HepG2 (cell line): ENCODE data around the gene CCDC106. TPM values are rescaled to one million over a fixed set of nuclear protein-coding genes. Genes with fewer than 3 reads are reported as not detected.

Experiments
- CREB1 ChIP-seq, 2 experiments: fragments of 450-650 bp in 1 of 2; IDR thresholded peaks; 2 replicates each; pipeline ENCODE4 v1.6.1; 2016 to 2017; ENCODE audit warnings: control low read depth in 1 of 2, mild to moderate bottlenecking in 1 of 2, missing compliant biosample characterization in 1 of 2, missing genetic modification characterization in 1 of 2
- FOXA1 ChIP-seq, 2 experiments: fragments of 450-650 bp in 1 of 2; sonication (generic) in 1 of 2; formaldehyde crosslinking in 1 of 2; IDR thresholded peaks; 2 replicates each; pipeline versions ENCODE4 v1.4.0 to v1.6.1; 2016 to 2020; ENCODE audit warnings: missing genetic modification reagents in 1 of 2
- KLF12 ChIP-seq: sonication (generic); formaldehyde crosslinking; IDR thresholded peaks from 2 replicates; pipeline ENCODE4 v1.4.0; 2020; ENCODE audit warnings: missing genetic modification reagents, borderline replicate concordance
- SAP130 ChIP-seq: IDR thresholded peaks from 2 replicates; pipeline ENCODE4 v1.6.1; 2016; ENCODE audit warnings: low read depth
- STAG1 ChIP-seq: sonication (generic); formaldehyde crosslinking; IDR thresholded peaks from 2 replicates; pipeline ENCODE4 v1.4.0; 2020; ENCODE audit warnings: missing genetic modification reagents
- STAT5B ChIP-seq: sonication (generic); formaldehyde crosslinking; IDR thresholded peaks from 2 replicates; pipeline ENCODE4 v1.4.0; 2020; ENCODE audit warnings: missing genetic modification reagents
- ZNF282 ChIP-seq: fragments of 450-650 bp; IDR thresholded peaks from 2 replicates; pipeline ENCODE4 v1.6.1; 2018; ENCODE audit not compliant: partially characterized antibody
- ZNF296 ChIP-seq: sonication (generic); formaldehyde crosslinking; conservative IDR thresholded peaks from 2 replicates; pipeline ENCODE4 v1.5.0; 2020; ENCODE audit warnings: mild to moderate bottlenecking, missing genetic modification reagents
- ZNF546 ChIP-seq: sonication (generic); formaldehyde crosslinking; conservative IDR thresholded peaks from 2 replicates; pipeline ENCODE4 v1.8.1; 2023; ENCODE audit warnings: mild to moderate bottlenecking, missing genetic modification reagents
- ZNF792 ChIP-seq: IDR thresholded peaks from 2 replicates; pipeline ENCODE4 v1.6.1; 2016
- ZNF891 ChIP-seq: sonication (generic); formaldehyde crosslinking; IDR thresholded peaks from 2 replicates; pipeline ENCODE4 v1.5.0; 2020; ENCODE audit warnings: mild to moderate bottlenecking, missing genetic modification reagents
- polyA plus RNA-seq, 8 experiments: library from polyadenylated mRNA; depleted of rRNA in 3 of 8; stranded (reverse) in 7 of 8; unstranded in 1 of 8; fragments of >200 nt; fragmentation: Illumina TruSeq in 4 of 8; extraction: Trizol in 4 of 8; gene quantifications; 2 replicates each; pipeline versions ENCODE4 v1.2.1 to v1.2.3, GENCODE V29; 2011 to 2016; ENCODE audit warnings: low read depth in 4 of 8, missing spikeins in 1 of 8, mixed read lengths in 1 of 8; ENCODE audit not compliant: insufficient read depth in 1 of 8
- total RNA-seq, 5 experiments: library from RNA; depleted of rRNA; stranded (reverse); fragments of >200 nt; fragmentation: Illumina TruSeq; extraction: Trizol; gene quantifications; 2 replicates each; pipeline ENCODE4 v1.2.3, GENCODE V29; 2016; ENCODE audit warnings: low read depth in 1 of 5
- TF ChIP-seq, protein P1 (sequence below): sonication (generic); formaldehyde crosslinking; IDR thresholded peaks from 2 replicates; pipeline ENCODE4 v1.5.0; 2020; ENCODE audit warnings: missing genetic modification reagents, mild to moderate bottlenecking, borderline replicate concordance
- TF ChIP-seq, protein P2 (sequence below): sonication (generic); formaldehyde crosslinking; IDR thresholded peaks from 2 replicates; pipeline ENCODE4 v1.5.0; 2020; ENCODE audit warnings: mild to moderate bottlenecking, missing genetic modification reagents
- TF ChIP-seq, protein P3 (sequence below): sonication (generic); formaldehyde crosslinking; conservative IDR thresholded peaks from 2 replicates; pipeline ENCODE4 v1.8.0; 2022; ENCODE audit warnings: low read depth, missing genetic modification reagents
- TF ChIP-seq, protein P4 (sequence below): sonication (generic); formaldehyde crosslinking; IDR thresholded peaks from 2 replicates; pipeline ENCODE4 v1.8.0; 2023; ENCODE audit warnings: mild to moderate bottlenecking, missing genetic modification reagents

CCDC106 gene
- total and polyA plus RNA-seq, 2 of the 13 experiments (the other 11 are each of a cell fraction or from before 2014, with no cell fraction given): 4.7 to 8.8 TPM

DNA sequence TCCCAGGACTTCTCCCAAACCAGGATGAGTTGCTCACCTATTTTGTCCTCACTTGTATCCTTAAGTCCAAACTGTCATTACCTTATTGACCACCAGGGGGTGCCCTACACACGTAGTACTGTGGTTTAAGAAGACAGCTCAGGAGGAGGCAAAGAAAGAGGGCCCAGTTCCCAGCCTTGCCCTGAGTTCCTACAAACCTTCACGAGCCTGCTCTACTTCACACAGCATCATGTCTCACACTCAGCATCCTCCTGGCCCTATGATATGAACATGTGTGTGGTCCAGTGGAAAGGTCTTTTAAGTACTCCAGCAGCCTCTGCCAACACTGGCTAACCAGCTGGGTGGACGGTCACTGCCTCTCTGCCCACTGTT, 15.6 kb upstream of the CCDC106 start (continued):
- TF ChIP-seq FOXA1 (IDR thresholded peaks at IDR 0.05) (no peak), FOXA1 (CRISPR knock-in tag; IDR thresholded peaks at IDR 0.05) (peak; percentile 63), ZNF891 (no peak), ZNF792 (CRISPR knock-in tag) (no peak), STAT5B (CRISPR knock-in tag) (no peak), SAP130 (CRISPR knock-in tag) (no peak), ZNF546 (CRISPR knock-in tag) (no peak), KLF12 (CRISPR knock-in tag) (no peak), CREB1 (IDR thresholded peaks at IDR 0.05) (no peak), CREB1 (CRISPR knock-in tag; IDR thresholded peaks at IDR 0.05) (no peak), ZNF282 (no peak), ZNF296 (CRISPR knock-in tag) (no peak), STAG1 (CRISPR knock-in tag) (peak; percentile 74)
- TF ChIP-seq, protein P1, sequence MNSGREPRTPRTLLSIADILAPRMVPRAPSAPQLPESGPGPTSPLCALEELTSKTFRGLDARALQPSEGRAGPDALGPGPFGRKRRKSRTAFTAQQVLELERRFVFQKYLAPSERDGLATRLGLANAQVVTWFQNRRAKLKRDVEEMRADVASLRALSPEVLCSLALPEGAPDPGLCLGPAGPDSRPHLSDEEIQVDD (CRISPR knock-in tag): no peak
- TF ChIP-seq, protein P2, sequence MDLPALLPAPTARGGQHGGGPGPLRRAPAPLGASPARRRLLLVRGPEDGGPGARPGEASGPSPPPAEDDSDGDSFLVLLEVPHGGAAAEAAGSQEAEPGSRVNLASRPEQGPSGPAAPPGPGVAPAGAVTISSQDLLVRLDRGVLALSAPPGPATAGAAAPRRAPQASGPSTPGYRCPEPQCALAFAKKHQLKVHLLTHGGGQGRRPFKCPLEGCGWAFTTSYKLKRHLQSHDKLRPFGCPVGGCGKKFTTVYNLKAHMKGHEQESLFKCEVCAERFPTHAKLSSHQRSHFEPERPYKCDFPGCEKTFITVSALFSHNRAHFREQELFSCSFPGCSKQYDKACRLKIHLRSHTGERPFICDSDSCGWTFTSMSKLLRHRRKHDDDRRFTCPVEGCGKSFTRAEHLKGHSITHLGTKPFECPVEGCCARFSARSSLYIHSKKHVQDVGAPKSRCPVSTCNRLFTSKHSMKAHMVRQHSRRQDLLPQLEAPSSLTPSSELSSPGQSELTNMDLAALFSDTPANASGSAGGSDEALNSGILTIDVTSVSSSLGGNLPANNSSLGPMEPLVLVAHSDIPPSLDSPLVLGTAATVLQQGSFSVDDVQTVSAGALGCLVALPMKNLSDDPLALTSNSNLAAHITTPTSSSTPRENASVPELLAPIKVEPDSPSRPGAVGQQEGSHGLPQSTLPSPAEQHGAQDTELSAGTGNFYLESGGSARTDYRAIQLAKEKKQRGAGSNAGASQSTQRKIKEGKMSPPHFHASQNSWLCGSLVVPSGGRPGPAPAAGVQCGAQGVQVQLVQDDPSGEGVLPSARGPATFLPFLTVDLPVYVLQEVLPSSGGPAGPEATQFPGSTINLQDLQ (CRISPR knock-in tag): no peak
- TF ChIP-seq, protein P3, sequence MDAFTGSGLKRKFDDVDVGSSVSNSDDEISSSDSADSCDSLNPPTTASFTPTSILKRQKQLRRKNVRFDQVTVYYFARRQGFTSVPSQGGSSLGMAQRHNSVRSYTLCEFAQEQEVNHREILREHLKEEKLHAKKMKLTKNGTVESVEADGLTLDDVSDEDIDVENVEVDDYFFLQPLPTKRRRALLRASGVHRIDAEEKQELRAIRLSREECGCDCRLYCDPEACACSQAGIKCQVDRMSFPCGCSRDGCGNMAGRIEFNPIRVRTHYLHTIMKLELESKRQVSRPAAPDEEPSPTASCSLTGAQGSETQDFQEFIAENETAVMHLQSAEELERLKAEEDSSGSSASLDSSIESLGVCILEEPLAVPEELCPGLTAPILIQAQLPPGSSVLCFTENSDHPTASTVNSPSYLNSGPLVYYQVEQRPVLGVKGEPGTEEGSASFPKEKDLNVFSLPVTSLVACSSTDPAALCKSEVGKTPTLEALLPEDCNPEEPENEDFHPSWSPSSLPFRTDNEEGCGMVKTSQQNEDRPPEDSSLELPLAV (CRISPR knock-in tag): no peak
- TF ChIP-seq, protein P4, sequence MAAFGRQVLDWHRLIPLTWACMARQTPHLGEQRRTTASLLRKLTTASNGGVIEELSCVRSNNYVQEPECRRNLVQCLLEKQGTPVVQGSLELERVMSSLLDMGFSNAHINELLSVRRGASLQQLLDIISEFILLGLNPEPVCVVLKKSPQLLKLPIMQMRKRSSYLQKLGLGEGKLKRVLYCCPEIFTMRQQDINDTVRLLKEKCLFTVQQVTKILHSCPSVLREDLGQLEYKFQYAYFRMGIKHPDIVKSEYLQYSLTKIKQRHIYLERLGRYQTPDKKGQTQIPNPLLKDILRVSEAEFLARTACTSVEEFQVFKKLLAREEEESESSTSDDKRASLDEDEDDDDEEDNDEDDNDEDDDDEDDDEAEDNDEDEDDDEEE (CRISPR knock-in tag): 0 out of 2 replicates have a peak, but pooled peaks have one; percentile 24
- TF ChIP-seq, all 625 proteins: peak for 9
